ENCODE data around the gene CDK19.

The CDK19 gene

GRCh38 chr6:110828396-110828795, 13.1 kb upstream of the CDK19 start:
- DNase-seq (ENCODE audit: low read depth), result no peak
- TF ChIP-seq CTCF (IDR thresholded peaks at IDR 0.05; ENCODE audit: insufficient read depth, low read depth, low read length, missing control alignments), result no peak
- no peak overlapping the region for H3K4me3 ChIP-seq (ENCODE audit: low read depth, low read length)

- DNase-seq (ENCODE audit: low read depth), result no peak
- no peak for TF ChIP-seq CTCF (IDR thresholded peaks at IDR 0.05; ENCODE audit: insufficient read depth, low read depth, low read length, missing control alignments)
- no peak overlapping the region for H3K4me3 ChIP-seq (ENCODE audit: low read depth, low read length)
These were observed 11.2 kb upstream of the CDK19 start for GRCh38 chr6:110826236-110827129.

- no peak overlapping the region for H3K4me3 ChIP-seq (ENCODE audit: low read depth, low read length)
- no peak for DNase-seq (ENCODE audit: low read depth)
- no peak for TF ChIP-seq CTCF (IDR thresholded peaks at IDR 0.05; ENCODE audit: insufficient read depth, low read depth, low read length, missing control alignments)
These were observed 7.9 kb upstream of the CDK19 start for GRCh38 chr6:110823146-110823545.

- H3K4me3 ChIP-seq (ENCODE audit: low read depth, low read length), result no peak overlapping the region
- no peak for DNase-seq (ENCODE audit: low read depth)
- TF ChIP-seq CTCF (IDR thresholded peaks at IDR 0.05; ENCODE audit: insufficient read depth, low read depth, low read length, missing control alignments), result no peak
These were observed 7.0 kb upstream of the CDK19 start for GRCh38 chr6:110822249-110822648.

- TF ChIP-seq CTCF (IDR thresholded peaks at IDR 0.05; ENCODE audit: insufficient read depth, low read depth, low read length, missing control alignments), result no peak
- DNase-seq (ENCODE audit: low read depth), result peak; percentile 49
- H3K4me3 ChIP-seq (ENCODE audit: low read depth, low read length), result peak overlapping the region; percentile 91; the same call in 1 of the 2 replicates
These were observed 1.4 kb upstream of the CDK19 start for GRCh38 chr6:110816677-110817076.

GRCh38 chr6:110815015-110815410, 256 bp downstream of the CDK19 start:
- no peak for DNase-seq (ENCODE audit: low read depth)
- TF ChIP-seq CTCF (IDR thresholded peaks at IDR 0.05; ENCODE audit: insufficient read depth, low read depth, low read length, missing control alignments), result no peak
- peak overlapping the region; percentile 91 for H3K4me3 ChIP-seq (ENCODE audit: low read depth, low read length)

Measured in GM12865 (cell line).